ENCODE data around the gene PLXNA3.

DNA sequence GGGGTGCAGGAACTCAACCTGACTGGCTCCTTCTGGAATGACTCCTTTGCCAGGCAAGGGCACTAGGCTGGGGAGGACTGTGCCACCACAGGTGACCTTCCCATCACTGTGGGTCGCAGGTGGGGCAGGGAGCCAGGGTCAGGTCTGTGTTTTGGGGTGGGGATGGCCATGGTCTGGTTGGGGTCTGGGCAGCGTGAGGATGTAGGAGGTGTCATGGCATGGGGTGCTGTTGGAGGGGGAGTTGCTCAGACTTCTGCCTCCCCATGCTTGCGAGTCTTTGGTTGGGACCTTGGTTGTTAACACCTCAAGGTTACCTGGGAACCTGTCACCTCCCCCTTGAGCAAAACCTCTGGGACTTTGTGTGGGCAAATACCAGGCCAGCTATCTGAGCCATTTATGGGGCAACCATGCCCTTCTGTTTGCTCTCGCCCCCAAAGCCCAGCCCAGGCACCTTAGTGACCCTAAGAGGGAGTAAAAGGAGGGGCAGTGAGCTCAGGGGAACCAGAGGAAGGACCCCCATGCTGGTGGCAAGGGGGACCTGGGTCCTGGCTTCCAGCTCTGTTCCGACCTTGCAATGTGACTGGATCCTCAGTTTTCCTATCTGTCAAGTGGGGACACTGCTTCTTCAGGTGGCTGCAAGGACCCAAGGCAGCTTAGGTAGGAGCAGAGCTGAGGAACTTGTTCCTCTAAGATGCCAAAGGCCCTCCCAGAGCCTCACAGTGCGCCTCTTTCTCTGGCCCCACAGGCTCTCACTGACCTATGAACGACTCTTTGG, 23.5 kb upstream of the PLXNA3 start:
- TF ChIP-seq, protein P1, sequence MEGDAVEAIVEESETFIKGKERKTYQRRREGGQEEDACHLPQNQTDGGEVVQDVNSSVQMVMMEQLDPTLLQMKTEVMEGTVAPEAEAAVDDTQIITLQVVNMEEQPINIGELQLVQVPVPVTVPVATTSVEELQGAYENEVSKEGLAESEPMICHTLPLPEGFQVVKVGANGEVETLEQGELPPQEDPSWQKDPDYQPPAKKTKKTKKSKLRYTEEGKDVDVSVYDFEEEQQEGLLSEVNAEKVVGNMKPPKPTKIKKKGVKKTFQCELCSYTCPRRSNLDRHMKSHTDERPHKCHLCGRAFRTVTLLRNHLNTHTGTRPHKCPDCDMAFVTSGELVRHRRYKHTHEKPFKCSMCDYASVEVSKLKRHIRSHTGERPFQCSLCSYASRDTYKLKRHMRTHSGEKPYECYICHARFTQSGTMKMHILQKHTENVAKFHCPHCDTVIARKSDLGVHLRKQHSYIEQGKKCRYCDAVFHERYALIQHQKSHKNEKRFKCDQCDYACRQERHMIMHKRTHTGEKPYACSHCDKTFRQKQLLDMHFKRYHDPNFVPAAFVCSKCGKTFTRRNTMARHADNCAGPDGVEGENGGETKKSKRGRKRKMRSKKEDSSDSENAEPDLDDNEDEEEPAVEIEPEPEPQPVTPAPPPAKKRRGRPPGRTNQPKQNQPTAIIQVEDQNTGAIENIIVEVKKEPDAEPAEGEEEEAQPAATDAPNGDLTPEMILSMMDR (IDR thresholded peaks at IDR 0.05), result no peak
- TF ChIP-seq ZFX (IDR thresholded peaks at IDR 0.05; ENCODE audit: borderline replicate concordance), result no peak

All from 22Rv1 (cell line).